Hematopoietic multipotent progenitor cell treated with erythropoietin and hydrocortisone succinate and interleukin-3 and kit ligand, for 17 days (in vitro differentiated cells): ENCODE data around the gene TAF15.

Experiments used
- DNase-seq: peaks from one replicate; pipeline ENCODE4 v3.0.0-alpha.2; 2015; ENCODE audit warnings: low spot score

TAF15 gene

DNA sequence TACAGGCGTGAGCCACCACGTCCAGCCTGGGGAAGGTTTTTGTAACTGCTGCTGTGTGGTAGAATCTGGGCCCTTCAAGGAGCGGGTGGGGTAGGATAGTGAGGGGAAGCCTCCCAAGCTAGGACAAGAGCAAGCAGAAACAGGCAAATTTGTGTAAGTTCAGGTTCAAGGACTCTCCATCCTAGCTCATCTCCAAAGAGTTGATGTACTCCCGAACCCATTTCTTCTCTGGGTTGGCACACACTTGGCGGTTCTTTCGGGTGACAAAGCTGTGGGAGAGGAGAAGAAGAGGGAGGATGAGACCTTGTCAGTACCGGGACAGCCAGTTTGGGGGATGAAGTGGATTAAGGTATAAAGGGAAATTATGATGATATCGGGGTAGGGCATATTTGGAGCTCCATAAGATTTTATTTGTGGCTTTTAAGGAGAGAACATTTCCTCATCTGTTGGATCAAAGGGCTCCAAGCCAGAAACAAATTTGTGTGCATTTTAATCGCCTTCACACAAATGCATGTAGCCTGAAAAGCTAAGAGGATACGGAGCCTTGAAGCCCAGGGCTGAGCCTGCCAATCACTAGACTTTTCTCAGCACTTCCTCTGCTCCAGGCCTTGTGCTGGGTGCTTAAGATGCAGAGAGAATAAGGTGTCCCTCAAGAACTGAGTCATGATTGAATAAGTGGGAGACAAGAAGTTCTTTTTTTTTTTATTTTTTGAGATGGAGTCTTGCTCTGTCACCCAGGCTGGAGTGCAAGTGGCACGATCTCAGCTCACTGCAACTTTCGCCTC, 63.1 kb downstream of the TAF15 start:
- DNase-seq, result no peak

DNA sequence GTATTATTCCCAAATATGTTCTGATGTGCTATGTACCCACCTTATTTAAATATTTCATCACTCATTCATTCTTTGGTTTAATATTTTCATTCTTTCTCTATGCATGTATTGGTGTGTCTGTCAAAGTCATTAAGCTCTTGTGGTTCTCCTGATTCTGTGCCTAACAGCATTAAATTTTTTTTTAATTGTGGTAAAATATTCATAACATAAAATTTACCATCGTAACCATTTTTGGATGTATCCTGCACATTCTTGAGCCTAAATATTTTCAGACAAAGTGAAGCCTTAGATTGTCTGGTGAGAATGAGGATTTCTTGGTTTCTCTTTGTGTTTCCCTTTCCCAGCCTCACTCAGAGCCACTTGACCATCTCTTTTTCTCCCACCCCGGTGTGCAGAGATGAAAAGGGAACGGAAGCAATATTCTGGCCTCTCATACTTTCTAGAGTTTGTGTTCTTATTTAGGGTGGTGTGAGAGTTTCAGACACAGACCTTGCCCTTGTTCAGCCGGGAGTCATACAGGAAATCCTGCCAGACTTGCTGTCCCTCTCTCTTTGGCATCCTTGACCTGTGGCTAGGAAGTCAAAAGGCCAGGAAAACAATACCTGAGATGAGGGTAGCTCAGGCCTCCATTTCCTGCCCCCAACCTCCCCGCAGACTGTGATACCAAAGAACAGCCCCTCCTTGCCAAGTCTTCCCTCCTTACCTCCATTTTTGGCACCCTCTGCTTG, 66.0 kb downstream of the TAF15 start:
- DNase-seq, result no peak

DNA sequence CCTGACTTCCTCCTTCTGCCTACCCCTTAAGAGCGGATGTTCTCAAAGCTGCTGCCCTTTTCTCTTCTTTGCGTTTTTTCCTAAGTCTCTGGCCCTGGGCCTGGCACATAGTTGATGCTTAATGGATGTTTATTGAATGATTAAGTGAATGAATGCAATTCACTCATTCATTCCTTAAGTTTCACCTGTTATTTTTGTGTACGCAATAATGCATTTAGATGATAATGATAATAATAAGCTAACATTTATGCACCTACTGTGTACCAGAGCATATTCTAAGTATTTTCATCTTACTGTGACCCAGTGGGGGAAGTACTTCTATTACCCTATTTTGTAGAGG, 66.5 kb downstream of the TAF15 start:
- no peak for DNase-seq

DNA sequence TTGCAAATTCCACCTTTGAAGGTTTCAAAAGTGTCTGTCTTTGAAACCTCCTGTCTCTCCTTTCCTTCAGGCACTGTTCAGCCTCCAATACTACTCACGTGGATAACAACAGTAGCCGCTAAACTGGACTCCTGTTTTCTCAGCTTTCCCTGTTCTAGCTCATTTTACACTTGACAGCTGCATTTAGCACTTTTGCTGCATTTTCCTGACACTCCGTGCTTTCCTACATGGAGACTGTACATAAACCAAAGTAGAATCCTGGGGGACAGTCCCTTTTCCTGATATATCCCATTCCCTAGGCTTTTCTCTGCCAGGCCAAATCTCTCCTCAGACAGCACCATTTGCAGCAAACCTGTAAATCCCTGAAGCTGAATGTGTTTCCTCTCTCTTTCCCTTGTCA, 67.2 kb downstream of the TAF15 start:
- DNase-seq, result no peak

DNA sequence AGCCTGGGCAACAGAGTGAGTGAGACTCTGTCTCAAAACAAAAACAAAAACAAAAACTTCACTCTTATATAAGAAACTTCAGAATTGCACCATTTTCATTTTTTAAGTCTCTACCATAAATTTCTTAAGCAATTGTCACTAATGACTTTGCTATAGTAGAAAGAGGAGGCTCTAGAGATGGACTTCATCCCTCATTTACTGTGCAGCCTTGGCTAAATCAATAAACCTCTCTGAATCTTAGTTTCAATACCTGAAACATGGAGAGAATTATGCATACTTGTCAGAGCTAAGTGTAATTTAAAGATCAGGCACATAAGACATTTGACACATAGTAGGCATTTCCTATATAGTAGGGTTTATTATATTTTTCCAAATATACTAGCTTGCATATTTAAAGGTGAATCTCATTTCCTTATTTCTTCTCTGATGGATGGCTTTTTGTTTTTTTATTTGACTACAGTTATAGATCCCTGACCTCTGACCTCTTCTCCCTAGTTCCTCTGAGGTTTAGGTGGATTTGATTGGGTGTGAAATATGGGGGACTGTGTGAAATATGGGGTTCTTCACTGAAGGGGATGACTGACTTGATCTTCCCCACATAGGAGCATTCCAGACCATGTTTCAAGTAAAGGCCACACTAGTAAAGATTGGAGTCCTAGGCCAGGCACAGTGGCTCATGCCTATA, 68.2 kb downstream of the TAF15 start:
- no peak for DNase-seq

DNA sequence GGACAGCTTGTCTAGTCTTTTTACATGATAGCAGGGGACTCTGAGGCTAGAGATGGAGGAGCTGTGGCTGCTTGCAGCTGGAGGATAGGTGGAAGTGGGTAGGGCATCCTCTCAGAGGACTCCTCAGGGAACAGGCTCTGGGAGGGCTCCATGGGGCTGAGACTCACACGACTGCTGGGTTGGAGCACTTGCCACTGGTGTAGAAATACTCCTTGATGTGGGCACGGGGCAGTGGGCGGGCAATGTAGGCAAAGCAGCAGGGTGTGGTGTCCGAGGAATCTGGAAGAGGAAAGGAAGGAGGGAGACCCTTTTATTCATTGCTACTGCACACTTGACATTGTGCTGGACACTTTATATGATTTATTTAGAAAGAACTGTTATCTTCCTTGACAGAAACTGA, 69.1 kb downstream of the TAF15 start:
- no peak for DNase-seq

DNA sequence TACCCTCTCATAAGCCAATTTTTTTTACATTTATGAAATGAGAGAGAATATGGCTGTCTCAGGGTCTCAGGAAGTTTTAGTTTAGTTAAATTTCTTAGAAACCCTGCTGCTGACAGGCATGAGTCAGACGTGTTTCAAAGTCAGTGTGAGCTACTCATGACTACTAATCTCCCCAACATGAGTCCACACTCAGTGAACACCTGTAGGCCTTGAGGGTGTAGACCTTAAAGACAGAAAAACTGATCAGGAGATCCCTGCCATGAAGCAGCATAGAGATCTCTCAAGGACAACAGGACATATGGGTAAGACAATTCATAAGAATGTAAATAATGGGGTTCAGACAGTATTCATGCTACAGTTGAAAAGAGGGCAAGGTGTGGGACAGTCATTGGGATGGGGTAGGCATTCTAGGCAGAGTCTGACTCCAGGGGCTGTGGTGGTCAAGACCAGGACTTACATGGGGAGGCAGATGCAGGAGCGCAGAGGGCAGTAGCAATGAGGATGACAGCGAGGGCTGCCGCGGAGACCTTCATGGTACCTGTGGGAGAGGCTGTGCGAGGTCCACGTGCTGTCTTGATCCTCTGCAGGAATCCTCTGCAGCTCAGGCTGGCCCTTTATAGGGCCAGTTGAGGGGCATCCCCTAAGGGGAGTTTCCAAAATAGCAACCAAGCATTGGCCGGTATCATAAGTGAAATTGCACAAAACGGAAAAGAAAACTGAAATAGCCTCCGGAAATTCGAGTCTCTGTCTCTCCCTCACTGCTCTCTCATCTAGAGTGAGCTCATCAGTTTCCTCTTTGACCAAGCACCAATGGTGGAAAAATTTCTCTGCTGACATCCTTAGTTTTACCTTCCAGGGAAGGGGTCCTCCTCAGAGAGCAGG, 70.7 kb downstream of the TAF15 start, which contains the start of gene CCL5:
TSS of gene CCL5 (minus strand) at position 588 of the 882 bp plus-strand sequence.
- no peak for DNase-seq

DNA sequence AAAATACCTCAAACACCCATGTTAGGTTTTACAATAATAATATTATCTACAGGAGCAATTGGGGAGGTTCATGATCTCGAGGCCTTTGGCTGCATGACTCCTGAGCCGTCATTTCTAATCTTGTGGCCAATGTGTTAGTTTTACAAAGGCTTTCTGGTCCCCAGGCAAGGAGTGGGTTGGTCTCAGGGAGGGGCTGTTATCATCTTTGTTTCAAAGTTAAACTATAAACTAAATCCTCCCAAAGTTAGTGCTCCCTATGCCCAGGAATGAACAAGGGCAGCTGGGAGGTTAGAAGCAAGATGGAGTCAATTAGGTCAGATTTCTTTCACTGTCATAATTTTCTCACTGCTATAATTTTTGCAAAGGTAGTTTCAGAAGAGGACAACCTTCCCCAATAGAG, 80.0 kb downstream of the TAF15 start:
- no peak for DNase-seq

DNA sequence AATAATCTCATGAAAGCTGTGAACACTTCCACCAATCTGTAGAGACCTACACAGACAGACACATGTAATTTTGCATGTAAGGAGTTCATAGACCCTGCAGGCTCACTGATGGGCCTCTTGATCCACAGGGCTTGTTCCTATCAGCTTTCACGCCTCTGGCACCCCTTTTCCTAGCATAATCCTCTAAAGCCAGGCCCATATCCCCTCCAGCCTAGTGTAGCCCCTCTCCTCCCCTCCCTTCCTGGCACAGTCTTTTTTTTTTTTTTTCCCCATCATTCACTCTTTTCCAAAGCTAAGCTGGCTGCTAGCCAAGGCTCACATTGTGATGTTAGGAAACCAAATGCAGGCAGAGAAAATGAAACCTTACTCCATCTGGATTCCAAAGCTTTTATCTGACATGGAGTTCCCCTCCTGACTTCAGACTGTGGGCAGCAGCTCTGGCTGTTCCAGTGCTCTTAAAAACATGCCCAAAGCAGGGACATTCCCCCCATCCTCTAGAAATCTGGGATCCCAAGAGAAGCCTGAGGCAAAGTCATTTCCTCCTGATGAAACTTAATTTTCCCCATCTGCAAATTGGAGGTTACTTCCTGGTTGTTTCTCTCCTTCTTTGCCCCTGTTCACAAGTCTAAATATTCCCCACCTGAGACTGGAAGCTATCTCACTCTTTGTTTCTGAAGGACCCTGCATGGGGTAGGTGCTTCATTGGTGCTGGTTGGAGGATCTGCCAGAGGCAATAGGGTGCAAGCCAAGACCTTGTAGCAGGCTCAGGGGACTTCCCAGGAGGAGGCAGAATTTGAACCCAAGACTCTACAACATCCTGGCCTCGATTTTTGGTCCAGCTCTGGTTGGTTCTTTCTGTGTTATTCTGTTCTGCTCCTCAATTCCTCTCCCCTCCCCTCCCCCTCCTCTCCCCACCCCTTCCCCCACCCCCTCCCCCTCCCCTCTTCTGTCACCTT, 80.8 kb downstream of the TAF15 start:
- no peak for DNase-seq

DNA sequence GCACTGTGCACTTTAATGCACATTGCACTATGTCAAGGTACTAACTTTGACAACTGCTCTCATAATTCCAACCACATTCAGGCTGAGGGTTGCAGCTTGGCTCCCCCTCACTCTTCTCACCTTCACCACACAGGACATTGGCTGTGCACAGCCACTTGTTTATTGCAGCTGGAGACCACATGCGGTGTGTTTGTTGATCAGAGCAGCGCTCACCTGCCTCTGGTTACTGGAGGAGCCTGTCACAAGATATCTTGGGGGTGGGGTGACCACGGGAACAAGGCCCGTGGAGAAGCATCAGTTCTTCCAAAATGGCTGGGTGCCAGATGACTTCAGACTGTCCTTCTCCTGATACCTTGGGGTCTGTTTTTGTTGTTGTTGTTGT, 81.5 kb downstream of the TAF15 start:
- DNase-seq, result no peak

DNA sequence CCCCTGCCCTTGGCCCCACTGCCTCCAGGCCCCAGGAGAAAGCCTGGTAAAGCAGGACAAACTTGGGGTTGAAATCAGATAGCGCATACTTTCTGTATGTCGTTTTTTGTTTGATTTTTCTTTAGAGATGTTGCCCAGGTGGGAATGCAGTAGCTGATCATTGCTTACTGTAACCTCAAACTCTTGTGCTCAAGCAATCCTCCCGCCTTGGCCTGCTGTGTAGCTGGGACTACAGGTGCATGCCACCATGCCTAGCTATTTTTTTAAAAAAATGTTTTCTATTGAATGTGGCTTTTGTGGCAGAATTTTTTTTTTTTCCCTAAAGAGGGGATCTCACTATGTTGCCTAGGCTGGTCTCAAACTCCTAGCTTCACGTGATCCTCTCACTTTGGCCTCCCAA, 82.0 kb downstream of the TAF15 start:
- DNase-seq, result no peak

DNA sequence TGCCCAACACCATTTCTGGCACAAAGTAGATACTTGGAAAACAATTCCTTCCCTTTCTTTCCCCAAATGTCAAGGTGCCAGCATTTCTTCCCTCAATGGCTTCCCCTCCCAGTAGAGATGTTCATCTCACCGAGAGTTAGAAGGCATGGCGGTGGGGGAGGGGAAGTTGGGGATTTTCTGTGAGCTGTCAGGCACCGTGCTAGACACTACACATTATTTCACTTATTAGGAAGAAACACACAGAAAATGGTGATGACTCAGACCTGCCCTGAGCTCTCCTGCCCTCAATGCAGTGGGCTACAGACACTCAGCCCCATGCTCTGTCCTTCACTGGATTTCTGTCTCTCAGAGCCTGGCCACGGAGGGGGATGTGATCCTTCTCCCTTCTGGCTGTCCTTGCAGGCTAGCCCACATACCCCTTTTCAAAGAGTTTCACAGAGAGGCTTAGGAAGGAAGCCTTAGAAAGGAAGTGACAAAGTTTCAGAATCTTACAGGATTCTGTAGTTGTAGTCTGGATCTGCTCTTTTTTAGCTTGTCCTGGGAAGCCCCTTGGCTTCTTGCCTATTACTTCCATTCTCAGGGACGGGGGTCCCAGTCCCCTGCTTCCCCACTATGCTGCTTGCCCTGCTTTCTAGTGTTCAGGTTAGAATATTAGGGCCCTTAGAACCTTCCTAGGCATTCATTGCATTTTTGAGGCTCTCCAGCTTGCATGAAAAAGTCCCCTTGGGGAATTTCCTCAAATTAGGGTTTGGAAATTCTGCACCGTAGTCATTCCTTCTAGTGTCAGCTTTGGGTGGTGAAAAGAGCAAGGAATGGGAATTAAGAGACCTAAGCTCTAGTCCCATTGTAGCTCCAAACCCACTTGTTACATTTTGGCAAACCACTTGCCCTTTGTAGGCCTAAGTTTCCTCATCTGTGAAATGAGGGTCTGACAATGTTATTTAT, 83.1 kb downstream of the TAF15 start:
- DNase-seq, result no peak

DNA sequence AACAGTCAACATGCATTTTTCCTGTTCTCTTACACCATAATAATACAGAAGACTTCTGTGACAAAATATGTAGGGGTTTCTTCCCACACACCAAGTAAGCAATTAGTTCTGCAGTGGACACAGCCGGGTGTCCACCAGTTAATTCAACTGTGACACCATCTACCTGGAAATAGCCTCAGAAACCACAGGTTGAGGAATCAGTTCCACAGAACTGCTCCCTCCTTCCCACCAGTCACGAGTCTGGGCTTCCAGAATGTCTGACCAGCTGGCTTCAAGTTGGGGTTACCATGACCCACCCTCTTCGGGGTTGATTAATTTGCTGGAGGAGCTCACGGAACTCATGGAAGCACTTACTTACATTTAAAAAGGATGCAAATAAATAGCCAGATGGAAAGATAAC, 84.5 kb downstream of the TAF15 start:
- no peak for DNase-seq

DNA sequence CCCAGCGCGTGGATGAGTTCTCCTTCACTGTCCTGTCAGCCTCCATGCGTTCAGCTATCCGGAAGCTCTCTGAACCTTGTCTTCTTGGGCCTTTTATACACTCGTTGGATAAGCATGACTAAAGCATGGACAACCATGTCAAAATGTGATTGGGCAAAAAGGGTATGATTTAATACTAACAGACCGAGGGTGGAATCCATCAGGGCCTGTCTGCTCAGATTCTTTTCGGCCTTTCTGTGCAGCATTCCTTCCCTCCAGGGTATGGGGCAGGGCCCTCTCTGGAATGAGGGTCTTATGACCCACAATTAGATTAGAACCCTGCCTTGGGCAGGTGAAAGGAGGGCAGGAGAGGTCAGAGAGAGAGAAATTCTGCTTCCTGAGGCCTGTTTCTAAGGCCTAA, 84.9 kb downstream of the TAF15 start:
- DNase-seq, result no peak

DNA sequence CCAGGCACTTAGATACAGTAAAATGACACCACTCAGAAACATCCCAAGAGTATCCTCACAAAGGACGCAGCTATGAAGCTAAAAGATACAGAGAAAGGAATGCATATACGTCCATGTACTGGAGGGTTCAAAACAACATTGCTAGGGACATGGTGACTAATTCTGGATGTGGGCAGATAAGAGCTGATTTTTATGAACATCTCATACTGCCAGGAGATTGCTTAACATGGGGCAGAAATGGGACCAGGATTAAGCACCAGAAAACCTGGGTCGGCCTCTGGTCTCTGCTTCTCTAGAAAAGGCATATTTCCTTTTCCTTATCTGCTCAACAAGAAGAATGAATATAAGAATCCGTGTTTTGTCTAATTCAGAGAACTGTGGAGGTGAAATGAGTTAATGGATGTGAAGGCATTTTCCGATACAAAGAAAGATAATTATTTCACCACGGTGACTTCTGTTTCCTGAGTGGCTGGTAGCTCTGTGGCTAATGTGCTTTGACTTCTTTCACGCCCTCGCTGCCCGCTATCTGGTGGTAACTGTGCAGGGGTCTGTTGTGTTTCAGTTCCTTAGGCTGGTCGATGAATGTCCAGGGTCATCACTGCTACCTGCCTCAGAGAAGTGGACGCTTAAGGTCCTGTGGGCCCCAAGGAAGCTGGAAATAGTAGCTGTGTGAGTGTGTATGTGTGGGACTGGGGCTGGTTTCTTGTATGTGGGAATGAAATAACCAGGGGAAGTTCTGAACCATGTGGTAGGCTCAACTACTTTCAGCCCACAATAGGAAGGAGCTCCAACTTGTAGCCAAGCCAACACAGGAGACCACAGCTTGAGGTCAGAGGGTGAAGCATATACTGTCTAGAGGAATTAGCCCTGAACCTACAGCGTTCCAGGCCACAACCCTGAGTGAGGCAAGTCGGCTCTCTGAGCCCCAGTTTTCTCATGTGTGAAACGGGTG, 86.6 kb downstream of the TAF15 start:
- no peak for DNase-seq
